Measurements from ENCODE around the gene LIPK. TPM values are rescaled to one million over a fixed set of nuclear protein-coding genes. Genes with fewer than 3 reads are reported as not detected.
A peak's percentile ranks its signal among the peaks of the same experiment; 100 is the strongest.

Gene LIPK
- polyA plus RNA-seq, 1 experiment: not detected

DNA sequence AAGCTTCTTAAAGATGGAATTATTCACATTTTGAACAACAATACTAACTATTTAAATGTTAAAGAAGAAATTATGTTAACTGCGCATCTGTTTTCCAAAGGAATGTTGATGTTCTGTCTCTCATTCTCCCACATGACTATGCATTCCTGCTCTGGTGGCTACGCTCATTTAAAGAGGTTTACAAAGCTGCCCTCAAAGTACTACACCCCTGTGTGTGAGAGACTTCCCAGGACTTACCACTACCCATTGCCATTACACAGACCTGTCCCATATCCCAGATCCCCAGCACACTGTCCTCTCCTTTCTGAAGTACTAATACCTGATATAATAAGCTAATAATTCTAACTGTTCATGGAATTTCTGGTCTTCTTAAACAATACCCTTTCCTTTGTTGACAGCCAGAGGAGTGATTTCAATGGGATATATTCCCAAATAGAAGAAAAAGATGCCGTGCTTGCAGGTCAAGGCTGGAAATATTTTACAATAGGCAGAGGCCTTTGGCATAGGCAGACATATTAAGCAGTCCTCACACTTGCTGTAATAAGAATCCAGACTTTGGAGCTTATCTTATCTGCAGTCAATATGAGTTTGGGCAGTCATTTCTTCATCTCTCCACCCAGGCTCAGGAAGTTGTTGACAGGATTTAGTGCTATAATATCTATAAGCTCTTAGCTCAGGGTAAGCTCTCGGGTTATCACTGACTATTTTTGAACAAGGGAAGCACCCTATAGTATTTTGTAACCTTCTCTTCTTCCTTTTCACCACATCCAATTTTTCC, 29.6 kb upstream of the LIPK start:
- CTCF ChIA-PET: interaction anchor here (0.8 to 1.6 kb wide), 4 partner anchors 17 to 334 kb away, joined by 3 to 4 read pairs (median 4); partner anchors contain the start of gene RNLS
- H3K4me3 ChIP-seq (ENCODE audit: low read depth, low read length): no peak overlapping the region
- no peaks in the 10 kb centered on the region for H3K36me3 ChIP-seq (ENCODE audit: control insufficient read depth, insufficient read depth, low read length)
- POLR2A ChIA-PET: no interaction called here
- no peaks in the 10 kb centered on the region for H3K27me3 ChIP-seq (ENCODE audit: control insufficient read depth, insufficient read depth, low read length)
- no peak for DNase-seq (ENCODE audit: low read depth)
- TF ChIP-seq, protein P1, sequence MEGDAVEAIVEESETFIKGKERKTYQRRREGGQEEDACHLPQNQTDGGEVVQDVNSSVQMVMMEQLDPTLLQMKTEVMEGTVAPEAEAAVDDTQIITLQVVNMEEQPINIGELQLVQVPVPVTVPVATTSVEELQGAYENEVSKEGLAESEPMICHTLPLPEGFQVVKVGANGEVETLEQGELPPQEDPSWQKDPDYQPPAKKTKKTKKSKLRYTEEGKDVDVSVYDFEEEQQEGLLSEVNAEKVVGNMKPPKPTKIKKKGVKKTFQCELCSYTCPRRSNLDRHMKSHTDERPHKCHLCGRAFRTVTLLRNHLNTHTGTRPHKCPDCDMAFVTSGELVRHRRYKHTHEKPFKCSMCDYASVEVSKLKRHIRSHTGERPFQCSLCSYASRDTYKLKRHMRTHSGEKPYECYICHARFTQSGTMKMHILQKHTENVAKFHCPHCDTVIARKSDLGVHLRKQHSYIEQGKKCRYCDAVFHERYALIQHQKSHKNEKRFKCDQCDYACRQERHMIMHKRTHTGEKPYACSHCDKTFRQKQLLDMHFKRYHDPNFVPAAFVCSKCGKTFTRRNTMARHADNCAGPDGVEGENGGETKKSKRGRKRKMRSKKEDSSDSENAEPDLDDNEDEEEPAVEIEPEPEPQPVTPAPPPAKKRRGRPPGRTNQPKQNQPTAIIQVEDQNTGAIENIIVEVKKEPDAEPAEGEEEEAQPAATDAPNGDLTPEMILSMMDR (IDR thresholded peaks at IDR 0.05; ENCODE audit: insufficient read depth, low read depth, low read length): no peak

DNA sequence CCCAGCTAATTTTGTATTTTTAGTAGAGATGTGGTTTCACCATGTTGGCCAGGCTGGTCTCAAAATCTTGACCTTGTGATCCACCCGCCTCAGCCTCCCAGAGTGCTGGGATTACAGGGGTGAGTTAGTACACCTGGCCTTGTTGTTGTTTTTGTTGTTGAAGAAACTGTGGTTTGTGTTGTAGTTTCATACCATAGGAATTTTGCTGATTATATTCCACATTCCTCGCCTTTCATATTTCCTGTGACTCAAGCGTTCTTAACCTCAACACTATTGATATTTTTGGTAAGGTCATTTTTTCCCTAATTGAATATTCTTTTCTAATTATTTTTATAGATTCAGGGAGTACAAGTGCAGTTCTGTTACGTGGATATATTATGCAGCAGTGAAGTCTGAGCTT, 25.1 kb upstream of the LIPK start:
- TF ChIP-seq, protein P1 (IDR thresholded peaks at IDR 0.05; ENCODE audit: insufficient read depth, low read depth, low read length): no peak
- H3K4me3 ChIP-seq (ENCODE audit: low read depth, low read length): no peak overlapping the region
- CTCF ChIA-PET: no interaction called here
- no peaks in the 10 kb centered on the region for H3K27me3 ChIP-seq (ENCODE audit: control insufficient read depth, insufficient read depth, low read length)
- POLR2A ChIA-PET: no interaction called here
- no peaks in the 10 kb centered on the region for H3K36me3 ChIP-seq (ENCODE audit: control insufficient read depth, insufficient read depth, low read length)
- DNase-seq (ENCODE audit: low read depth): no peak

DNA sequence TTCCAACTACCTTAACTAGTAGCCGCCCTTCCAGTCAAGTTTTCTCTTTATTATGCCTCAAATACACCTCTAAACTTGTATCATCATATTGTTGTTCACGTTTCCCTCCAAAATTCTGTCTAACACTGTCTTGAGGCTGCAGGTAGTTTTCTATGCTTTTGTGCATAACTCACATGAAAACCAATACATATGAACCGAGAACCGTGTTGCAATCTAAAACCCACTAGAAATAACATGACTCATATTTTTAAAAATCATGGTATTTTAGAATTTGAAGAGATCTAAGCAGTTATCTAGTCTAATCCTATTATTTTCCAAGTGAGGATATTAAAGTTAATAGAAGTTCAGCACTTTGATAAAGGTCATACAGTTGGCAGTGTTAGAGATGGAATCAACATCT, 23.6 kb upstream of the LIPK start:
- POLR2A ChIA-PET: no interaction called here
- H3K27me3 ChIP-seq (ENCODE audit: control insufficient read depth, insufficient read depth, low read length): no peaks in the 10 kb centered on the region
- CTCF ChIA-PET: interaction anchor here (1.0 to 1.2 kb wide), 4 partner anchors 12 to 70 kb away, joined by 3 read pairs; no protein-coding TSS in a partner anchor
- DNase-seq (ENCODE audit: low read depth): no peak
- H3K4me3 ChIP-seq (ENCODE audit: low read depth, low read length): no peak overlapping the region
- TF ChIP-seq, protein P1 (IDR thresholded peaks at IDR 0.05; ENCODE audit: insufficient read depth, low read depth, low read length): no peak
- H3K36me3 ChIP-seq (ENCODE audit: control insufficient read depth, insufficient read depth, low read length): no peaks in the 10 kb centered on the region

DNA sequence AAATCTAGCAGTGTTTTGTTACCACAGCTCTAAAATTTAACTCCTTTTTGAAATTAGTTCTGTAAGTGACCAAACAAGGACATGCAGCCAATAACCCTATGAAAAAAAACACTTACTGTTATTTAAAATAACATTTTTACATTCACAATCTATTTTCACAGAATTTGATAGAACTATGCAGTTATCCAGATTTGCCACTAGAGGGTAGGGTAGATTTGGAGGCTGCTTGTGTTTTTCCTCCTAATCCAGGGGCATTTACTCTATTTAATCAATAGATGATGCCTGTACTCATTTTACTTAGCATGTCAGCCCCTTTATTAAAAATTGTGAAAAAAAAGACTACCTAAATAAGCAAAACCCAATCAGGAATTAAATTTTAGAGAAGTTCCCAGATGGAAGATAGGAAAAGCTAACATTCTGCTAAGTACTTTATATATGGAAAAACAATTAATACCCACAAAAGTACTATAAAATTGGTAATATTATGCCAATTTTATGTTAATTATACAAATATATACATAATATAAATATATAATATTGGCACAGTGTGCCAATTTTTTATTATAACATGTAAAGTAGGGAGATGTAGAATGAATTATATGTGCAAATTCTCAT, 18.1 kb upstream of the LIPK start:
- CTCF ChIA-PET: interaction anchor here (0.7 to 5.3 kb wide), 12 partner anchors 9 to 122 kb away, joined by 3 to 49 read pairs (median 3); no protein-coding TSS in a partner anchor
- Histone ChIP-seq H3K36me3 (ENCODE audit: control insufficient read depth, insufficient read depth, low read length) (no peaks in the 10 kb centered on the region), H3K27me3 (ENCODE audit: control insufficient read depth, insufficient read depth, low read length) (no peaks in the 10 kb centered on the region), H3K4me3 (ENCODE audit: low read depth, low read length) (no peak overlapping the region)
- POLR2A ChIA-PET: no interaction called here
- TF ChIP-seq, protein P1 (IDR thresholded peaks at IDR 0.05; ENCODE audit: insufficient read depth, low read depth, low read length): peak; percentile 86
- no peak for DNase-seq (ENCODE audit: low read depth)

DNA sequence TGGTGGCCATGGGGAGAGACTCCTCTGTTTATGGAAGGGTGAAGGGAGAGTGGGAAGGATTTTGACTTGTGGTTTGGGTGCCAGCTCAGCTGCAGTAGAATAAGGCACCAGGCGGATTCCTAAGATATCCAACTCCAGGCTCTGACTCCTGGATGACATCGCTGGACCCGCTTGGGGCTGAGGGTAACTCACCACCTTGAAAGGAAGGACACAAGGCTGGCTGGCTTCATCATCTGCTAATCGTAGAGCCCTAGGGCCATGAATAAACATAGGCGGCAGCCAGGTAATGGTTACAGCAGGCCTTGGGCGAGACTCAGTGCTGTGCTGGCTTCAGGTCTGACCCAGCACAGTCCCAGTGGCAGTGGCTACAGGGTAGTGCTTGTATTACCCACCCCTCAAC, 16.7 kb upstream of the LIPK start:
- no peaks in the 10 kb centered on the region for H3K36me3 ChIP-seq (ENCODE audit: control insufficient read depth, insufficient read depth, low read length)
- CTCF ChIA-PET: interaction anchor here (1.0 to 5.3 kb wide), 9 partner anchors 8 to 148 kb away, joined by 3 to 49 read pairs (median 4); partner anchors contain the start of gene RNLS
- no peak for DNase-seq (ENCODE audit: low read depth)
- no peaks in the 10 kb centered on the region for H3K27me3 ChIP-seq (ENCODE audit: control insufficient read depth, insufficient read depth, low read length)
- POLR2A ChIA-PET: no interaction called here
- H3K4me3 ChIP-seq (ENCODE audit: low read depth, low read length): no peak overlapping the region
- TF ChIP-seq, protein P1 (IDR thresholded peaks at IDR 0.05; ENCODE audit: insufficient read depth, low read depth, low read length): no peak
